NOMO-1 treated with dmso at 0.1 percent for 144 hours (cell line): ENCODE results near the gene VDR.
A peak's percentile ranks its signal among the peaks of the same experiment; 100 is the strongest.

Experiments used
- DNase-seq: peaks from one replicate; lab custom pipeline; 2025; ENCODE audit not compliant: unreplicated experiment; lab: John Stamatoyannopoulos, UW

Gene VDR

GRCh38 chr12:47894652-47895051, 10.1 kb downstream of the VDR start:
- no peak for DNase-seq

DNA sequence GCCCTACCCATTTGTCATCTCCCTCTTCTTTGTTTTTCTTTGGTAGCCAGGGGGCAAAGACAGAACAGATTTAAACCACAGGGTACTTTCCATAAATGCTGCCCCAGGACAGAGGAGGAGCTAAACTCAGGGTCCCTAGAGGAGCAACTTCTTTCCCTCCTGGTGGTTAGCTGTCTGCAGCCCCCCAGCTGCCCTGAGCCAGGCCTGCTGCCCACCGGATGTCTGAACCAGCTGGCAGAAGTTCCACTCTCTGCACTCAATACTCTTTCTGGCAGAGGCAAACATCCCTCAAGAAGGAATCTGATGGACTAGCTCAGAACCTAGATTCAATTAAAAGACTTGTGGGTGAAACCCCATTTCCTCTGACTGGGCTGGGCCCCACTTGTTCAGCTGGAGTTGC, 10.7 kb downstream of the VDR start:
- no peak for DNase-seq

DNA sequence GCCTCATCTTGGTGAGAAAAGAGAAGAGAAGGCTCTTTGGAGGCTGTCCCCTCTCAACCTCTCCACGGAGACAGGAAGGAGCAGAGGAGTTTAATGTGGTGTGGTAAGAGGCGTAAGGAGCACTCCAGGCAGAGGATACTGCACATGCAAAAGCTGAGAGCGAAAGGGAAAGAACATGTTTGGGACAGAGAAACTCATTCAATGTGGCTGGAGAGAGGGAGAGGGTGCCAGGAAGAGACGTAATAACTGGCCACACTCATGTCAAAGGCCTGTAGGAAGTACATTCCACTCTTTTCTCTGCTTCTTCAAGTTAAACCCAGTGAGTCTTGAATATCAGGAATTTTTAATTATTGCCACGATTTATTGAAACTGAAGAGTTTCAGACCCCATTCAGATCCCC, 12.0 kb downstream of the VDR start:
- no peak for DNase-seq

GRCh38 chr12:47891356-47891755, 13.4 kb downstream of the VDR start:
- DNase-seq = no peak

GRCh38 chr12:47889040-47889439, 15.8 kb downstream of the VDR start:
- peak; percentile 40 for DNase-seq

DNA sequence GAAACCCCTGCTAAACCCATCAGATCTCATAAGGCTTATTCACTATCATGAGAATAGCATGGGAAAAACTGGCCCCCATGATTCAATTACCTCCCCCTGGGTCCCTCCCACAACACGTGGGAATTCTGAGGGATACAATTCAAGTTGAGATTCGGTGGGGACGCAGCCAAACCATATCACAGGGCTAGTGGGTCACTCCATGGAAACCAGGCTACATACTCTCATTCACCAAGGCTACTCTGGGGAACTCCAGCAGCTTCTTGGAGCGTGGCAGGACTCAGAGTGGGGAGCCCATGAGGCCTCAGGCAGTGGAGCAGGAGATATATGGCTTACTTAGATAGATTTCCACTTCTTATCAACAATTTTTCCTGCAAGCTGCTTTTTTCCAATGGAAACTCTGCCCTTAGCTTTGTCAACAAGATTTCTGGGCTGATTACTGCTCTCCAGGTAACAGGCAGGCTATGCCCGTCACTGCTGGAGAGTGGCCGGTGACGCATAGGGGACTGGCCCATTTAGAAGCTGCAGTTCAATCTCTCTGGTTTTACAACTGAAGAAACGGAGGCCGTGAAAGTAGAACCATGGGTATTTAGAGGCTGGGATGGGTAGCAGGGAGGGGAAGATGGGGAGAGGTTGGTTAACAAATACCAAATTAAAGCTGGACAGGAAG, 16.5 kb downstream of the VDR start:
- DNase-seq = no peak

DNA sequence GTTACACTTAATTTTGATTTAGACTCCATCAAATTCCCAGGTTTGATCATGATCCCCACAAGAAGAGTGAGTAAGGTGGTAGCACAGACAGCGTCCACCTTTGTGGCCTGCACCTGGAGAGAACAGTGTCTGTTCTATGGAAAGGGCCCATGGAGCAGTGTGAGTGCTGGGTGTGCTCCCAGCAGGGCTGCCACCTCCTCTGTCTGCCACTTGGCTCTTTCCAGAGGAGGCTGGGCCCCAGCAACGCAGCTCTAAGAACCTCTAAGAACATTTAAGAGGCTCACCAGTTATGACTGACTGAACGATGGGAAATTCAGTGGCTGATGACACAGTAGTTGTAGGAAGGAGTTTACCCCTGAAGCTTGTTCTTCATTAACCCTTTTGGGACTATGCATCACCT, 17.3 kb downstream of the VDR start:
- DNase-seq = no peak

- DNase-seq = no peak
Measured at GRCh38 chr12:47886510-47887240, 18.1 kb downstream of the VDR start.

DNA sequence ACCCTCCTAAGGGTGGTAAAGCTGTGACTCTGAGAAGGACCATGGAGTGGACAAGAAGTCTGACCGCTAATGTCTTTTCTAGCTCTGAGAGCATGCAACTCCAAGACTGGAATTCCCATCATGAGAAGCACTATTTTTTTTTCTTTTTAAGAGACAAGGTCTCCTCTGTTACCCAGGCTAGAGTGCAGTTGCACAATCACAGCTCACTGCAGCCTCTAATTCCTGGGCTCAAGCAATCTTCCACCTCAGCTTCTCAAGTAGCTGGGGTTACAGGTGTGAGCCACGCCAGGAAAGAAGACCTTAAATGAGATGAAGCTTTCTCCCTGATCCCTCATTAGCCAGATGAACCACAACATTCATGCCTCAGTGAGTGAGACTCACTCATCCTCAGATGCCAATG, 19.2 kb downstream of the VDR start:
- no peak for DNase-seq

DNA sequence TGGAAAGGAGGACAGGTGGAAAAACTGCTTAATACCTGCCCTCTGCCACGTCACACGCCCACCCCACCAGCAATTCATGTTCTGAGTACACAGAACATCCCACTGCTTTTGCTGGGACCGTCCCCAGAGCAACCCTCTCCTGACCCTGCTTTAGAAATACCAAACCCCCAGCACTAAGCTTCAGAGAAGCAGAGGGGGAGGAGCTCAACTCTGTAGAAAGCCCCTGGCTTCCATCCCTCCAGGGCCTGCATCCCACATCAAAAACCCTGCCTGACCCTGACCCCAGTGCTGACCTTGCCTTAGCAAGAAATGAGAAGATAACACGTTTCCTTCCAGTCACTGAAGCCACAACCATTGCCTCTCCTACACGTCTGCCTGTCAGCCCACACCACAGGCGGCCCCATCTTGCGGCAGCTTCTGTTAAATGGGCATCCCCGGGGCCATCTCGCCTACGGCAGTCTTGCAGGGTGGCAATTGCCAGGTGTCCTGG, 19.7 kb downstream of the VDR start:
- DNase-seq = no peak

DNA sequence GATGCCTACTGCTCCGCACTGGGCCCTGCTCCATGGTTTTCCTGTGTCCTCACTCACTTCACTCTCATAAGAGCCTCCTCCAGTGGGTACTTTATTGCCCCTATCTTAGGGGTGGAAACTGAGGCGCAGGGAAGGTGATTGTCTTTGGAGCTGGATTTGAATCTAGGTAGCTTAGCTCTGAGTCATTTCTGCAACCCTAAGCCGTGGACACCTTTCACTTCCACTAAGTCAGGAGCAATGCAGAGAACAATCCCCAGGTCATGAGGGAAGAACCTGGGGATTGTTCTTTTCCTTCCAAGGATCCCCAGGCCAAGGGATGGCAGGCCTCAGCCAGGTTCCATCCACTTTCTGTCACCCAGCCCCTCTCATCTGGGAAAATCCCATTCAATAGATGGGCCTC, 20.3 kb downstream of the VDR start:
- DNase-seq = no peak

DNA sequence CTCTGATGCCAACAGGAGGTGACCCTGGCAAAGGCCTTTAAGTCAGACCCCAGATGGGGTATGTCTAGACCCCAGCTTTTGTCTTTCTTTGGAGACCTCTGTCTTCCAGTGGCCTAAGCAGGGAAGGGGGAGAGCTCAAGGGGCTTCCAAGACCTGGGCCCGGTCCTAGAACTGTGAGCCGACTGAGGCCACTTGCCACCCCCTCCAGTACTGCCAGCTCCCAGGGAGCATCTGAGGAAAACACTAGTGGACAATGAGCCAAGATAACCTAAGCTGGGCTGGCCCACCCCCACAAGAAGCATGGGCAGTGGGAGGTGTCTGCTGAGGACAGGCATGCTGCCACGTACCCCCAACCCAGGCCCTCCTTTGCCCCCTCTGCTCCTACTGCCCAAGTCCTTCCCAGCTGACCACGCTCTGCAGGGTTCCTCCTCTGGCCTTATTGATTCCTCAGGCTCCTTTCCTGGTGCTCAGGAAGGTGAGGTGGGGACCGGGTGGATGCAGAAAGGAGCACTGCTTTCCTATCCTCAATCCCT, 21.1 kb downstream of the VDR start:
- DNase-seq = no peak

- no peak for DNase-seq
Measured at GRCh38 chr12:47882781-47883546, 21.8 kb downstream of the VDR start.

DNA sequence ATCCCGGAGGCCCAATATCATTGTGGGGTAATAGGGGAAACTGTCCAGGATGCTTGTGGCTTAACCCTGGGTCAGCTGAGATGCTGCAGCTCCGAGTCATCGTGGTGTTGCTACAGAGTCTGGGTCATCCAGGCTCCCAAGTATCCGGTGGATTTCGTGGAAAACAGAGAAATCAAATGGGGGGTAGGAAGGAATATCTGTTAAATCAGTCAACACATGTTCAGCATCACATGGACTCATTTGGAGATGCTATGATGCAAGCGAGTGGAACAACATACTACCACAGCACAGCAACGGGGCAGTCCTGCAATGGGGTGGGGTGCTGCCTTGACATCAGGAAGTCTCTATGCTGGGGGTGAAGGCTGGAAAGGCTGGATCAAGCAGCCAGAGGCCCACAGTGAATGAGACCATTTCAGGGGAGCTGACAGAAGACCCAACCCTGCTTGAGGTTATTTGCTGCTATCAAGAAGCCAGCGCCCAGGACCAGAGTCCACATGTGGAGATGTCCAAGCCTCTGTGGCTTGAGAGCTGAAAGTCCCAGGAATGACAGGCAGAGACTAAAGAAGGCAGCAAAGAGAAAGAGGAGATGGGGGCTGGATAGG, 22.9 kb downstream of the VDR start:
- no peak for DNase-seq

DNA sequence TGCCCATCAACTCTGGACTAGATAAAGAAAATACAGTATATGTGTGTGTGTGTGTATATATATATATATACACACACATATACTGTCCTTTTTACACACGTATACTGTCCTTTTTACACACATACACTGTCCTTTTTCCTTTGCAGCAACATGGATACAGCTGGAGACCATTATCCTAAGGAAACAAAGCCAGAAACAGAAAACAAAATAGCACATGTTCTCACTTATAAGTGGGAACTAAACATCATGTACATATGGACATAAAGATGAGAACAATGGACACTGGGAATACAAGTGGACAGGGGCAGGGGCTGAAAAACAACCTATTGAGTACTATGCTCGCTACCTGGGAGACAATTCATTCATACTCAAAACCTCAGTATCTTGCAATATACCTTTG, 23.7 kb downstream of the VDR start:
- no peak for DNase-seq

DNA sequence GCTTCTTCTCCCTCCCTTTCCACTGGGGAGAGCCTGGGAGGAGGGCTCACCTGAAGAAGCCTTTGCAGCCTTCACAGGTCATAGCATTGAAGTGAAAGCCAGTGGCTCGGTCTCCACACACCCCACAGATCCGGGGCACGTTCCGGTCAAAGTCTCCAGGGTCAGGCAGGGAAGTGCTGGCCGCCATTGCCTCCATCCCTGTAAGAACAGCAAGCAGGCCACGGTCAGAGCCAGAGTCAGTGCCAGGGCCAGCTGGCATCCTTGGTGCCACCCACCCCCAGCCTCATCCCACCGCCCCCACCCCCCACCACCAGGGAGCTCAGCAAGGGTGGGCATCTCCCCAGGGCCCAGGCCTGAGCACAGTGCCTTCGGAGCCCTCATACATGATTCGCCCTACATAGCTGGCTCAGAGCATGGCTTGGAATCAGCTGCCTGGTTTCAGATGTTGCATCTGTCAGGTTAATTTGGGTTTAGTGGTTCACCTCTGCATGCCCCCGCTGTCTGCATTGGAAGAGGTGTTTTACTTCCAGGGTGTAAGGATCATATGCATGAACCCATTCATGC, 25.8 kb downstream of the VDR start:
- DNase-seq = no peak

DNA sequence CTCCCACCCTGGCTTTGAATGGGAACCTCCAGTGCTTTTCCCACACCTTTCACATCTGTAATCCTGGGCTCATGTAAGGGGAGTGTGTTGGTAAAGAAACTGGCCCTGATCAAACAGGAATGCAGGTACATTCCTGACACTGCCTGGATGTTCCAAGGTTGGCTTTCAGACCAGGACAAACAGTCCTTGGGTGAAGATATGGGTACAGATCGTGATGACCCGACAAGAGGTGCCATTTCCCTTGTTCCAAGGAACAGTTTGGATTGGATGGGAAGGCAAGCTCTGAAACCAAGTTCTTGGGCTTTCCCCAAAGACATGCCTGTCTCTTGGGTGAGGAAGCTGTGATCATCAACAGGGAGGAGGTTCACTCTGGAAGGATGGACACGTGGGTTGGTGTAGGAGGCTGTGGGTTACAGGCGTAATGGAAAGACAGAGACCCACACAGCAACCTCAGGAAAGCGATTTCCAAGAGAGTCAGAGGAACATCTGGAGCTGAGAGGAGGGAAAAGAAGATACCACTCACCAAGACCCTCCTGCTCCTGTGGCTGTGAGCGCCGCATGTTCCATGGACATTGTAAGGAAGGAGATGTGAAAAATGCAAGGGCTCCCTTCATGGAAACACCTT, 26.4 kb downstream of the VDR start:
- no peak for DNase-seq

GRCh38 chr12:47877081-47877480, 27.7 kb downstream of the VDR start:
- no peak for DNase-seq

- no peak for DNase-seq
Measured at GRCh38 chr12:47876440-47876960, 28.3 kb downstream of the VDR start.

DNA sequence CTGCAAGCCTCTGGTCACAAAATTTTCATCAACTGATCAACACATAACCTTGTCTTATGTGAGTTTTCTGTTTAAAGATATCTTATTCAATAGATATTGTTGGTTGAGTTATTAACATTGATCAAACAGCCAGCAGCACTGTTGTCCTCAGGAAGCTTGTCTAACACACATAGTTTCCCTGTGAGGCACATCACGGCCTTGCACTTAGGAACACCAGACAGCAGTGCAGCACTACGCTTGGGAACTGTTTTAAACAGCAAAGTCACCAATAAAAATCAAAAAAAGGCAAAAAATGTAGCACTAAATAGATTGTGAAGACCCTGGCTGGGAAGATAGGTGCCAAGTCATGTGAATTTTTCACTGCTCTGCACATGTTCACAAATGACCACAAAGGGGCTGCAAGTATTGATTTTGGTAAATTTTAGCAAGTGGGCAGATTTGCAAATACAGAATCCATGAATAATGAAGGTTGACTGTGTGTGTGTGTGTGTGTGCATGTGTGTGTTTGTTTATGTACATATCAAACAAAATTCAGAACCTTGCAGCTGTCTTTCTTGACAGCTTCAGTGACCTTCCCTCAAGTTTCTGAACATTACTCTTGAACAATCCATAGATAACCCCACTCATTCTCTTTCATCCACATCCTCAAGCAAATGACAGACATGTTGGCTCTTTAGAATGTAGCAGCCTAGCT, 28.9 kb downstream of the VDR start:
- DNase-seq = no peak
